Natural killer cell (primary cell): Measurements from ENCODE around the gene MTURN. TPM values are rescaled to one million over a fixed set of nuclear protein-coding genes. Genes with fewer than 3 reads are reported as not detected.
"Not testable (repeated sequence)": the region's sequence is repeated elsewhere in the genome, so short reads cannot be mapped to it uniquely, and the experiment has no call there.

ENCODE experiments used
- ATAC-seq, 3 donors: fragments of 150-1000 bp in 2 of 3; fragments of 200-7000 bp in 1 of 3; cut with Tn5 transposase; 1 replicate in 1 of 3; 2 replicates in 2 of 3; pipeline ENCODE4 v1.10.0; 2021; ENCODE audit warnings: mild to moderate bottlenecking in 2 of 3, moderate library complexity in 2 of 3
- DNase-seq, 2 donors: peaks; one replicate each; pipeline versions ENCODE4 v3.0.0 to v3.0.0-alpha.2; 2013 to 2021; ENCODE audit warnings: mixed read lengths in 1 of 2
- H3K27ac ChIP-seq: one replicate; pipeline ENCODE4 v1.5.1; 2013; ENCODE audit warnings: mild to moderate bottlenecking, low read length
- H3K27me3 ChIP-seq: one replicate; pipeline ENCODE4 v1.6.1; 2013; ENCODE audit warnings: low read length; ENCODE audit not compliant: control insufficient read depth, insufficient read depth
- H3K36me3 ChIP-seq: one replicate; pipeline ENCODE4 v1.6.1; 2013; ENCODE audit warnings: low read length; ENCODE audit not compliant: control insufficient read depth, insufficient read depth
- H3K4me1 ChIP-seq: one replicate; pipeline ENCODE4 v1.6.1; 2013; ENCODE audit warnings: low read length; ENCODE audit not compliant: control insufficient read depth, insufficient read depth
- H3K4me3 ChIP-seq: one replicate; pipeline ENCODE4 v1.5.1; 2013; ENCODE audit warnings: low read length
- H3K9me3 ChIP-seq: one replicate; pipeline ENCODE4 v1.6.1; 2013; ENCODE audit warnings: low read length; ENCODE audit not compliant: control insufficient read depth, insufficient read depth
- H3K27ac Mint-ChIP-seq, 2 donors: one replicate each; pipeline ENCODE4 v1.8.0; 2022; ENCODE audit warnings: mild to moderate bottlenecking in 2 of 2, mixed read lengths in 2 of 2, moderate library complexity in 1 of 2
- H3K27me3 Mint-ChIP-seq, 2 donors: one replicate each; pipeline ENCODE4 v1.8.0; 2022; ENCODE audit warnings: low read depth in 2 of 2, mixed read lengths in 2 of 2
- H3K36me3 Mint-ChIP-seq: one replicate; pipeline ENCODE4 v1.8.0; 2022; ENCODE audit warnings: mixed read lengths
- H3K4me1 Mint-ChIP-seq, 2 donors: one replicate each; pipeline ENCODE4 v1.8.0; 2022; ENCODE audit warnings: mixed read lengths in 2 of 2
- H3K4me3 Mint-ChIP-seq: one replicate; pipeline ENCODE4 v1.8.0; 2022; ENCODE audit warnings: mild to moderate bottlenecking, moderate library complexity, mixed read lengths
- H3K9me3 Mint-ChIP-seq, 2 donors: one replicate each; pipeline ENCODE4 v1.8.0; 2022; ENCODE audit warnings: mixed read lengths in 2 of 2
- WGBS: methylation state at CpG from one replicate; pipeline ENCODE4 v1.1.7; 2013; ENCODE audit warnings: missing lambda C conversion rate; ENCODE audit not compliant: insufficient coverage; 5-methylcytosine and 5-hydroxymethylcytosine counted together
- intact Hi-C: fragments of 100-400 bp; cut with micrococcal nuclease; formaldehyde crosslinking; loops from one replicate; pipeline ENCODE4 v1.14.2; 2022
- total RNA-seq, 4 donors: library from RNA; stranded (reverse); fragments of 120-200 nt in 1 of 4; gene quantifications; one replicate each; pipeline versions ENCODE4 v1.2.3 to v1.2.4, GENCODE V29; 2013 to 2022
- TF ChIP-seq, protein P1 (sequence below): fragments of 200-600 bp; IDR thresholded peaks from one replicate; pipeline ENCODE4 v1.8.0; 2022; ENCODE audit warnings: antibody characterized with exemption

MTURN gene
- total RNA-seq, 3 donors from 2014 or later (not counting 1 experiment from before 2014, with no cell fraction given) = 31.6 to 37.3 (median 32.8) TPM

DNA sequence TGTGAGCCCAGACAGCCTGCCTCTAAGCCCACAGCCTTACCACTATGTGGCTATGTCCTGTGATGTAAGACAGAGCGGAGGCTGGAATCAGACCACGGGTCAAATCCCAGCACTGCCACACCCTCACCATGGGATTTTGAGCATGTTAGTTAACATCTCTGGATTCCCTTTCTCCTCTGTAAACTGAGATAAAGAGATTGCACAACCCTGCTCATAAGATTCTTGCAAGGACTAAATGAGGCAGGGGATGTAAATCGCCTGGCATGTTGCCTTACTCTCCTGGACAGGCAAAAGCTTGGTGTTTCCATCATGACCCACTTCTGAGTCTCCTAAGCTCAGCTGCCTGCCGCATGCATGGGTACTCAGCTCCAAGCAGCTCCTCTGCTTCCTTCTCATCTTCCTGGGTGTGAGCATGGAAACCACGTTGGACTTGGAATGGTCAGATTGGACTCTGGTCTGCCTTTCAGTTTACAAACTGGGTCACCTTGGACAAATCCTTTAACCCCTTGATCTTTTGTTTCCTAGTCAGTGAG, 41.3 kb upstream of the MTURN start:
- Mint-ChIP-seq H3K4me1 (peaks cover 4 to 7% of the 10 kb centered on the region in 2 donors), H3K27ac (no peak overlapping the region), H3K27me3 (no peaks in the 10 kb centered on the region), H3K9me3 (no peaks in the 10 kb centered on the region), H3K4me3 (no peak overlapping the region), H3K36me3 (no peaks in the 10 kb centered on the region)
- Histone ChIP-seq H3K27me3 (no peaks in the 10 kb centered on the region), H3K4me1 (no peaks in the 10 kb centered on the region), H3K27ac (no peak overlapping the region), H3K4me3 (no peak overlapping the region), H3K36me3 (no peaks in the 10 kb centered on the region), H3K9me3 (no peaks in the 10 kb centered on the region)
- intact Hi-C loops = no loop called here
- DNase-seq = no peak
- ATAC-seq = no peak
- TF ChIP-seq, protein P1, sequence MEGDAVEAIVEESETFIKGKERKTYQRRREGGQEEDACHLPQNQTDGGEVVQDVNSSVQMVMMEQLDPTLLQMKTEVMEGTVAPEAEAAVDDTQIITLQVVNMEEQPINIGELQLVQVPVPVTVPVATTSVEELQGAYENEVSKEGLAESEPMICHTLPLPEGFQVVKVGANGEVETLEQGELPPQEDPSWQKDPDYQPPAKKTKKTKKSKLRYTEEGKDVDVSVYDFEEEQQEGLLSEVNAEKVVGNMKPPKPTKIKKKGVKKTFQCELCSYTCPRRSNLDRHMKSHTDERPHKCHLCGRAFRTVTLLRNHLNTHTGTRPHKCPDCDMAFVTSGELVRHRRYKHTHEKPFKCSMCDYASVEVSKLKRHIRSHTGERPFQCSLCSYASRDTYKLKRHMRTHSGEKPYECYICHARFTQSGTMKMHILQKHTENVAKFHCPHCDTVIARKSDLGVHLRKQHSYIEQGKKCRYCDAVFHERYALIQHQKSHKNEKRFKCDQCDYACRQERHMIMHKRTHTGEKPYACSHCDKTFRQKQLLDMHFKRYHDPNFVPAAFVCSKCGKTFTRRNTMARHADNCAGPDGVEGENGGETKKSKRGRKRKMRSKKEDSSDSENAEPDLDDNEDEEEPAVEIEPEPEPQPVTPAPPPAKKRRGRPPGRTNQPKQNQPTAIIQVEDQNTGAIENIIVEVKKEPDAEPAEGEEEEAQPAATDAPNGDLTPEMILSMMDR = no peak
- WGBS = 80% methylated on average over 5 of the region's 5 CpGs

DNA sequence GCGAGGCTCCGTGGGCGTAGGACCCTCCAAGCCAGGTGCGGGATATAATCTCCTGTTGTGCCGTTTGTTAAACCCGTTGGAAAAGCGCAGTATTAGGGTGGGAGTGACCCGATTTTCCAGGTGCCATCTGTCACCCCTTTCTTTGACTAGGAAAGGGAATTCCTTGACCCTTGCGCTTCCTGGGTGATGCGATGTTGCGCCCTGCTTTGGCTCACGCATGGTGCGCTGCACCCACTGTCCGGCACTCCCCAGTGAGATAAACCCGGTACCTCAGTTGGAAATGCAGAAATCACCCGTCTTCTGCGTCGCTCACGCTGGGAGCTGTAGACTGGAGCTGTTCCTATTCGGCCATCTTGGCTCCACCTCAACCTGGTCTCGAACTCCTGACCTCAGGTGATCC, 36.2 kb upstream of the MTURN start:
- ATAC-seq, H3K36me3 Mint-ChIP-seq, H3K9me3 Mint-ChIP-seq, H3K27ac ChIP-seq, DNase-seq, H3K27me3 Mint-ChIP-seq, H3K27ac Mint-ChIP-seq, H3K36me3 ChIP-seq, H3K9me3 ChIP-seq, H3K4me1 Mint-ChIP-seq, H3K27me3 ChIP-seq, H3K4me1 ChIP-seq, H3K4me3 ChIP-seq, H3K4me3 Mint-ChIP-seq, intact Hi-C loops: not testable (repeated sequence)
- WGBS = 95% methylated on average over 21 of the region's 21 CpGs

DNA sequence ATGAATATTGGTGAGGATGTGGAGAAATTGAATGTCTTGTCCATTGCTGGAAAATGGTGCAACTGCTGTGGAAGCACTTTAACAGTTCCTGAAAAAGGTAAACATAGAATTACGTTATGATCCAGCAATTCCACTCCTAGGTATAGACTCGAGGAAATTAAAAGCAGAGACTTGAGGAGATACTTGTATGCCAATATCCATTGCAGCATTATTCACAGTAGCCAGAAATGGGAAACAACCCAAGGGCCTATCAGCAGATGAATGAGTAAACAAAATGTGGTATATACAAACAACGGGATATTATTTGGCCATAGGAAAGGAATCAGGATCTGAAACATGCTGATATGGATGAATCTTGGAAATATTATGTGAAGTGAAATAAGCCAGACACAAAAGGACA, 32.5 kb upstream of the MTURN start:
- H3K4me1 ChIP-seq = no peaks in the 10 kb centered on the region
- Mint-ChIP-seq H3K27ac (no peak overlapping the region), H3K27me3 (no peaks in the 10 kb centered on the region), H3K36me3 (no peaks in the 10 kb centered on the region), H3K9me3 (no peaks in the 10 kb centered on the region), H3K4me1 (no peaks in the 10 kb centered on the region), H3K4me3 (no peak overlapping the region)
- no peaks in the 10 kb centered on the region for H3K27me3 ChIP-seq
- WGBS = 95% methylated on average over 3 of the region's 3 CpGs
- TF ChIP-seq, protein P1 = no peak
- no peak overlapping the region for H3K4me3 ChIP-seq
- intact Hi-C loops = no loop called here
- H3K9me3 ChIP-seq = no peaks in the 10 kb centered on the region
- no peaks in the 10 kb centered on the region for H3K36me3 ChIP-seq
- no peak overlapping the region for H3K27ac ChIP-seq
- ATAC-seq (no peak), DNase-seq (no peak)

DNA sequence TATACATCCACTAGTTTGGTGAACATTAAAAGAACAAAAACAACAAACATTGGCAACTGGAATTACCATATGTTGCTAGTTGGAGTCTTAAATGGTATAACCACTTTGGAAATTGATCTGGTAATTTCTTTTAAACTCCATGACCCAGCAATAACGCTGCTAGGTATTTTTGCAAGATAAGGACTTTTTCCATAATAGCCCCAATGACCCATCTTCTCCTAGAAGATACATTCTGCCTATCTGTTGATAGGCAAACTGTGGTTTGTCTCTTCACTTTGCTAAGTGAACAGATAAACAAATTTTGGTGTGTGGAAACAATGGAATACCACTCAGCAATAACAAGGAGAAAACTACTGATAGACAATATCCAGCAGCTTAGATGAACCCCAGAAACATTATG, 30.6 kb upstream of the MTURN start:
- Mint-ChIP-seq H3K27me3 (no peaks in the 10 kb centered on the region), H3K36me3 (no peaks in the 10 kb centered on the region), H3K9me3 (no peaks in the 10 kb centered on the region), H3K27ac (no peak overlapping the region), H3K4me3 (no peak overlapping the region), H3K4me1 (no peaks in the 10 kb centered on the region)
- Histone ChIP-seq H3K9me3 (no peaks in the 10 kb centered on the region), H3K36me3 (no peaks in the 10 kb centered on the region), H3K27me3 (no peaks in the 10 kb centered on the region), H3K4me1 (no peaks in the 10 kb centered on the region), H3K27ac (no peak overlapping the region), H3K4me3 (no peak overlapping the region)
- ATAC-seq (no peak), DNase-seq (no peak)
- intact Hi-C loops = no loop called here
- TF ChIP-seq, protein P1 = no peak
- WGBS = no CpG with 5 or more reads among the region's 1 CpG
